Endothelial cell of umbilical vein (primary cell): ENCODE data around the gene ST8SIA6.

ENCODE experiments used
- EZH2 ChIP-seq: IDR thresholded peaks from 2 replicates; pipeline ENCODE4 v1.6.1; 2012; ENCODE audit warnings: borderline replicate concordance, low read depth, mild to moderate bottlenecking, moderate library complexity, low read length, inconsistent platforms; ENCODE audit not compliant: severe bottlenecking
- POLR2AphosphoS5 ChIP-seq: IDR thresholded peaks from 2 replicates; pipeline ENCODE4 v1.6.1; 2012; ENCODE audit warnings: low read depth, mild to moderate bottlenecking, control low read depth, low read length, moderate library complexity; ENCODE audit not compliant: insufficient read depth

GRCh38 chr10:17386021-17386420 is 68.4 kb downstream of the ST8SIA6 start:
- TF ChIP-seq POLR2AphosphoS5 (no peak), EZH2 (no peak)
